ENCODE data around the gene GK.

GK gene

DNA sequence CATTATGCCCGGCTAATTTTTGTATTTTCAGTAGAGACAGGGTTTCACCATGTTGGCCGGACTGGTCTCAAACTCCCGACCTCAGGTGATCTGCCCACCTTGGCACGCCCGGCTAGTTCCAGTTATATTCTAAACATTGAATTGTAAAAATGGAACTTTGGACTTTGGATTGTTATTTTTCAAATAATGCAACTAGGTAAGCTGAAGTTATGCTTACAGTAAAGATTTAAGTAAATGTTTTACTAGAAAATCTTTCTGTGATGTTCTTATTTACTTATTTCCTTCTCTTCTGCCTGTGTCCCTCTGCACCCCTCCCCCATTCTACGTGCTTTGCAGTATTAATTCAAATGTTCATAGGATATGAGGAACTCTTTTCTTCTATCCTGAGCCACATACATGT is 26.1 kb downstream of the GK start:
- TF ChIP-seq, protein P1, sequence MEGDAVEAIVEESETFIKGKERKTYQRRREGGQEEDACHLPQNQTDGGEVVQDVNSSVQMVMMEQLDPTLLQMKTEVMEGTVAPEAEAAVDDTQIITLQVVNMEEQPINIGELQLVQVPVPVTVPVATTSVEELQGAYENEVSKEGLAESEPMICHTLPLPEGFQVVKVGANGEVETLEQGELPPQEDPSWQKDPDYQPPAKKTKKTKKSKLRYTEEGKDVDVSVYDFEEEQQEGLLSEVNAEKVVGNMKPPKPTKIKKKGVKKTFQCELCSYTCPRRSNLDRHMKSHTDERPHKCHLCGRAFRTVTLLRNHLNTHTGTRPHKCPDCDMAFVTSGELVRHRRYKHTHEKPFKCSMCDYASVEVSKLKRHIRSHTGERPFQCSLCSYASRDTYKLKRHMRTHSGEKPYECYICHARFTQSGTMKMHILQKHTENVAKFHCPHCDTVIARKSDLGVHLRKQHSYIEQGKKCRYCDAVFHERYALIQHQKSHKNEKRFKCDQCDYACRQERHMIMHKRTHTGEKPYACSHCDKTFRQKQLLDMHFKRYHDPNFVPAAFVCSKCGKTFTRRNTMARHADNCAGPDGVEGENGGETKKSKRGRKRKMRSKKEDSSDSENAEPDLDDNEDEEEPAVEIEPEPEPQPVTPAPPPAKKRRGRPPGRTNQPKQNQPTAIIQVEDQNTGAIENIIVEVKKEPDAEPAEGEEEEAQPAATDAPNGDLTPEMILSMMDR (IDR thresholded peaks at IDR 0.05; ENCODE audit: low read depth, low read length, missing control alignments), result no peak
- no peak for DNase-seq (ENCODE audit: low read depth)
- no peak overlapping the region for H3K4me3 ChIP-seq (ENCODE audit: low read depth, low read length)

DNA sequence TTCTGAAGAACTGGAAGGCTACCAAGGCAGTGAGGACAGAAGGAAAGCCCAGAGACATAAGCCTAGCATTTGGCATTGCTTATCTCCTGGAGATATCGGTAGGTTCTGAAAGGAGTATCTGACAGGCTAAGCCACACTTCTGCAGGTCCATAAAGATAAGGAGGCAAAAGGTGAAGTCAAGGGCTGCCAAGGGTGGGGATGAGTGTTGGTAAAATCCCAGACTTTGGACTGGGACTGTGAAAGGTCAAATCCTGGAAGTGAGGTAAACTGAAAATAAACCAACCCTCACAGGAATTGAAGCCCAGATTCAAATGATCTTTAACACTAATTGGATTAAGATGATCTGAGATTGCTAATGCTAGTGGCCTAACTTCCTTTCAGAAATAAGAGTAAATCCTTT is 27.4 kb downstream of the GK start:
- DNase-seq (ENCODE audit: low read depth), result no peak
- TF ChIP-seq, protein P1 (IDR thresholded peaks at IDR 0.05; ENCODE audit: low read depth, low read length, missing control alignments), result no peak
- H3K4me3 ChIP-seq (ENCODE audit: low read depth, low read length), result no peak overlapping the region

DNA sequence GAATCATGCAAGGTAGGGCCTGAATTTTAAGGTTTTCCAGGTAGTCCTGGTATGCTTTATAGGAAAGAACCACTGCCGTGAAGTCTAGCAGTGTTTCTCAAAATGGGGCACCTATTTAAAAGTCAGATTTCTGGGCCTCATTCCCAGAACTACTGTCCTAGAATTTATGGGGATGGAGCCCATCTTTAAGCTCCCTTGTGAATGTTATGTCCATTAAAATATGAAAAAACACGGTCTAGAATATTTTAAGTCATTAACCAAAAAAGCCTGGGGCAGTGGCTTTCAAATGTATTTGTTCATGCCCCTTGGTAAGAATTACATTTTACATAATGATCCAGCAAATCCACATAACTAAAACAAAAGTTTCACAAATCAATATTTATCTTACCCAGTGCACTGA is 35.4 kb downstream of the GK start:
- H3K4me3 ChIP-seq (ENCODE audit: low read depth, low read length), result no peak overlapping the region
- DNase-seq (ENCODE audit: low read depth), result no peak
- TF ChIP-seq, protein P1 (IDR thresholded peaks at IDR 0.05; ENCODE audit: low read depth, low read length, missing control alignments), result no peak

DNA sequence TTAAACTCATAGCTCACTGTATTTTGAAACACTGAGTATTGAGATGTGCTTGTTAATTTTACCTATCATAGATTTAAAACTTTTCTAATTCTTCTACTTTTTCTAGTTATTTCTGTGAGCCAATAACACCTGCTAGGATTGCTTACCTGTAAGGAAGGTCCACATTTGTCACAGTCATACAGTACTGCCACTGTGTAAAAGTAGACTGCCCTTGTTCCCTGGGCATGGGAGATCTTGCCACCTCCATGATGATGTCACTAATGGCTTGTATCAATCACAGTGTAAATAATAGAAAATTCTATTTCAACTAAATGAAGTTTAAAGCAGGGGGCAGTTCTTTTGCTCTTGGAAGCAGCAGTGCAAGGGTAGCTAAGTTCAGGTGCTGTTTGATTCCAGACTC is 35.9 kb downstream of the GK start:
- DNase-seq (ENCODE audit: low read depth), result no peak
- TF ChIP-seq, protein P1 (IDR thresholded peaks at IDR 0.05; ENCODE audit: low read depth, low read length, missing control alignments), result no peak
- no peak overlapping the region for H3K4me3 ChIP-seq (ENCODE audit: low read depth, low read length)

DNA sequence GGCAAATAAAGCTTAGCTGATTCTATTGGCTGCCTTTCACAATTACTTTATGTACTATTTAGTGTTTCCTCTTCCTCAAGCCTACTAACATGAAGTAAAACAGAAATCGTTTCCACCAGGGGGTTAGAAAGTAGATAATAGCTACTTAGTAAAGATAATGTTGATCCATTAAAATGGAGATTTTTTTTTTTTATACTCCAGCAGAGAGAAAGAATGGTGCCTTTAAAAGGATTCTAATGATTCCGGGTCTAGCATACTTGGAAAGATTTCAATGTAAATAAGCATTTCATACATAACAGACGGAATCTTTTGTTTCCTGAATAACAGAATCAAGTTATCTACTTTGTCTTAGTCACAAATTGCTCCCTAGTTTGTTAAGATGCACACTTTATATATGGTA is 37.1 kb downstream of the GK start:
- TF ChIP-seq, protein P1 (IDR thresholded peaks at IDR 0.05; ENCODE audit: low read depth, low read length, missing control alignments), result no peak
- no peak for DNase-seq (ENCODE audit: low read depth)
- no peak overlapping the region for H3K4me3 ChIP-seq (ENCODE audit: low read depth, low read length)

DNA sequence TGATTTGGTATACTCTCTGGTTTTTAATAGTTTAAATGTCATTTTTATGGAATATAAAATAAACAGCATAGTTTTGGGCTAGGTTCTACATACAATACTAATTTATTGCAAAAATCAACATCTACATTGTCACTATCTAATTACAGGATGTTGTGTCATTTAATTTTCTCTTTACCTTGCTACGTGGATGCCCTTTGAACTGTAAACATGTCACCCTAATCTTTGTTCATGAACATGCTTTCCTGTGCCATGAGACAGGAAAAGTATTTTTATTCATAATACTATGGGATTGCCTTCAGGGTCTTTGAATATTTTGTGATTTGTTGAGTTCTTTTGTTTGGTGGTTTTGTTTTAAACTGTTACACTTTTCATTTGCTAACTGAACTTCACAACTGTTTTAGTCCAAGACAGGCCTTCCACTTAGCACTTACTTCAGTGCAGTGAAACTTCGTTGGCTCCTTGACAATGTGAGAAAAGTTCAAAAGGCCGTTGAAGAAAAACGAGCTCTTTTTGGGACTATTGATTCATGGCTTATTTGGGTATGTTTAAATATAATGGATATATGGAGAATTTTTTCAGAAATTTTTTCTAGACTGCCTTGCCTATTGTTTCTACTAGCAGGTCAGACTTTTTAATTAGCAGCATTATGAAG is 40.9 kb downstream of the GK start:
- no peak overlapping the region for H3K4me3 ChIP-seq (ENCODE audit: low read depth, low read length)
- TF ChIP-seq, protein P1 (IDR thresholded peaks at IDR 0.05; ENCODE audit: low read depth, low read length, missing control alignments), result no peak

DNA sequence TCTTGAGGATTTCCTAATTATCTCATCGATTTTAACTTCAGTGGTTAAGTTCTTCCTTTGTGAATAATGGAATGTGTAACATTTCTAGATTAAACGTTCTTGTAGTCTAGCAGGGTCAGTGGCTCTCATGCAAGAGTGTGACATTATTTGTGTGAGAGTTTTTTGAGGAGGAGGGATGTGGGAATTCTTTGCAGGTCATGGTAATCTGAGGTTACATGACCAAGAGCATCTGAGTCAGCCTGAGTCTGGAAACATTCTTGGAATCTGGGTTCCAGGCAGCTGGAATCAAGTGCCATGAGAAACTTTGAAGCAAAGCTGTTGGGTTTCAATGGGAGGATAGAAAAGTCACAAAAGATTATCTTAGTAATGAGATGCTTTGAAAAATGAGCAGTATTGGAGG is 49.5 kb downstream of the GK start:
- DNase-seq (ENCODE audit: low read depth), result no peak
- H3K4me3 ChIP-seq (ENCODE audit: low read depth, low read length), result no peak overlapping the region
- TF ChIP-seq, protein P1 (IDR thresholded peaks at IDR 0.05; ENCODE audit: low read depth, low read length, missing control alignments), result no peak

More for the DNA sequence above, 40.9 kb downstream of the GK start:
- DNase-seq (ENCODE audit: low read depth), result no peak

Measured in GM12864 (cell line).